Stimulated activated CD4-positive, alpha-beta T cell treated with anti-CD3 and anti-CD28 coated beads, Interleukin-1b, Interleukin-23, amount 100 ng/mL, for 48 hours (primary cell): ENCODE measurements around the gene AMBP.
"Not testable (repeated sequence)": the region's sequence is repeated elsewhere in the genome, so short reads cannot be mapped to it uniquely, and the experiment has no call there.

Experiments used
- DNase-seq: peaks from one replicate; pipeline ENCODE4 v3.0.0-alpha.2; 2020

The AMBP gene

GRCh38 chr9:114049441-114050225 is 28.5 kb downstream of the AMBP start:
- no peak for DNase-seq

- no peak for DNase-seq
These were observed 29.3 kb downstream of the AMBP start for GRCh38 chr9:114048533-114049415.

- DNase-seq = no peak
These were observed 30.4 kb downstream of the AMBP start for GRCh38 chr9:114047717-114048116.

DNA sequence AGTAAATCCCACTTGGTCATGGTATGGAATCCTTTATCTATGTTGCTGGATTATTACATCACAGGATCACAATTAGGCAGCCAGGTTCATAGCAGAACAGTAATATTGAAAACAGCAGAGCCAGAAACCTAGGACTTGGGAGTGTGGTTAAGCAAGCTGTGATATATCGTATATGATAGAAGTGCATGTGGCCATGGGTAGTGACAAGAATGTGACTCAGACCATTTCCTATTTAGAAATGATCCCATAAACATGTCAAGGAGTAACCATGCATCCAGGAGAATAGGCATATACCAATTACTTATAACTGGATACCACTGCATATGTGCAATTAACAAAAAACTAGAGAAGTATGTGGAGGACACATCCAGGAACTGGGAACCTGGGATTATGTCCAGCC is 31.2 kb downstream of the AMBP start:
- no peak for DNase-seq

GRCh38 chr9:114046237-114046755 is 31.8 kb downstream of the AMBP start:
- DNase-seq = no peak

DNA sequence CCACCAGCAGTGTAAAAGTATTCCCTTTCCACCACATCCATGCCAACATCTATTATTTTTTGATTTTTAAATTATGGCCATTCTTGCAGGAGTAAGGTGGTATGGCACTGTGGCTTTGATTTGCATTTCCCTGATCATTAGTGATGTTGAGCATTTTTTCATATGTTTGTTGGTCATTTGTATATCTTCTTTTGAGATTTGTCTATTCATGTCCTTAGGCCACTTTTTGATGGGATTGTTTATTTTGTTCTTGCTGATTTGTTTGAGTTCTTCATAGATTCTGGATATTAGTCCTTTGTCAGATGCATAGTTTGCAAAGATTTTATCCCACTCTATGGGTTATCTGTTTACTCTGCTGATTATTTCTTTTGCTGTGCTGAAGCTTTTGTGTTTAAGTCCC is 34.4 kb downstream of the AMBP start:
- DNase-seq = not testable (repeated sequence)

- DNase-seq = no peak
These were observed 38.6 kb downstream of the AMBP start for GRCh38 chr9:114039484-114039883.

GRCh38 chr9:114038724-114039313 is 39.3 kb downstream of the AMBP start:
- DNase-seq = no peak

GRCh38 chr9:114037961-114038723 is 40.0 kb downstream of the AMBP start:
- DNase-seq = no peak

DNA sequence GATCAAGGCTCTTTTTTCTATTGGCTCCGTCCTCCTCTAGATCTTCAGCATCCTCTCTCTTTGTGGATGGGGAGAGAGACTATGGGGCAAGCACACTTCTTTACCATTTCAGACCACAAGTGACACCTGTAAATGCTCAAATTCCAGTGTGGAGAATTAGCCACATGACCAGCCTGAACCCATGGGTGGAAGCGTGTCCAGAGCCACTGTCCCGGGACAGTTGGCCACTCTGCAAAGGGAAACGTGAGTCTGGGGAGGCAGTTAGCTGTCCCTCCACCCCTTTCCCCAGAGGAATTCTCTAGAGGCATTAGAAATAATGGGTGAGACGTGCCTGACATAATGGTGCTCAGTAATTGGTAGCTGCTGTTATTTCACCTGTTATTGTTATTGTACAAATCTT is 40.9 kb downstream of the AMBP start:
- DNase-seq = no peak

- no peak for DNase-seq
These were observed 42.0 kb downstream of the AMBP start for GRCh38 chr9:114035845-114036801.

- no peak for DNase-seq
These were observed 42.8 kb downstream of the AMBP start for GRCh38 chr9:114035221-114035844.

- DNase-seq = no peak
These were observed 43.4 kb downstream of the AMBP start for GRCh38 chr9:114034661-114035062.

DNA sequence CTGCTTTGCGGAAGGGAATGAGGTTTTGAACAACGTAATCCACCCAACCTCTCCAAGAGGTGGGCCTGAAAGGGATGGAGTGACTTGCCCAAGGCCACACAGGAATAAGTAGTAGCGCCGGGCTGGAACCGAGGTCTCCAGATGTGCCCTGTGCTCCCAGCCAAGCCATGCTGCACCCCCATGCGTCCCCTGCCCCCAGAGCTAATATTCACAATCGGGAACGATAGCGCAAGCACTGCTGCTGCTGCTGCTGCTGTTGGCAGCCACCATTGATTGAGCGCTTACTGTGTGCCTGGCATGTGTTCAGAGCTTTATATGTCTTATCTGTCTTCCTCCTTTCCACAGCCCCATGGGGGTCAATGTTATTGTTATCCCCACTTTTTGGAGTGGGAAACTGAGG is 43.9 kb downstream of the AMBP start:
- no peak for DNase-seq

DNA sequence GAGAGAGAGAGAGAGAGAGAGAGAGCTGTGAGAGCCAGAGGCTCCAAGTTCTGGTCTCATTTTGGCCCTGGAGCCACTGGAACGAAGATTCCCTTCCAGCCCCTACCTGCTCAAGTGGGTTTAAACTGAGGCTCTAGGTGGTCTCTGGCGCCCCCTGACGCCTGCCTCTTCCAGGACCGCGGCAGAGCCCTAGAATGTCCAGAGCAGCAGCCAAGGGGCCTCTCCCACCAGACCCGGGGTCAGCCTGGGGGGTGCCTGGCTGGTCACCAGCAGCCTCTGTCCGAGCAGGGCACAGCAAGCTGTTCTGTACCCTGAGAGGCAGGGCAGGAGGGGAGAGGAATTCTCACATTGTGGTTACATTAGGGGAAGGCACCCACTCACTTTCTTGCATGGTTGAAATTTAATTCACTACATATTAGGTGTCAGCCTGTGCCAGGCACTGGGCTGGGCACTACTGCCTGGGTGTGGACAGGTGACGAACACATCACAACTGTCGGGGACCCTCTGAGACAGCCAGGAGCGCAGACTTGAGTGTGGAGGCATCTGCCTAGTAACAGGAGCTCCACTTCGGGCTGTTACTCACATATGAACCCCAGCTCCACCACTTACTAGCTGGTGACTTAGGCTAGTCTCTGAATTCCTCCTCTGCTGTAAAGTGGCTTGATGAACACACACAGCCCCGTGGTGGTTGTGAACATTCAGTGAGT is 44.5 kb downstream of the AMBP start:
- DNase-seq = no peak

GRCh38 chr9:114031948-114032840 is 45.9 kb downstream of the AMBP start:
- DNase-seq = no peak

- DNase-seq = no peak
These were observed 47.0 kb downstream of the AMBP start for GRCh38 chr9:114031037-114031630.

DNA sequence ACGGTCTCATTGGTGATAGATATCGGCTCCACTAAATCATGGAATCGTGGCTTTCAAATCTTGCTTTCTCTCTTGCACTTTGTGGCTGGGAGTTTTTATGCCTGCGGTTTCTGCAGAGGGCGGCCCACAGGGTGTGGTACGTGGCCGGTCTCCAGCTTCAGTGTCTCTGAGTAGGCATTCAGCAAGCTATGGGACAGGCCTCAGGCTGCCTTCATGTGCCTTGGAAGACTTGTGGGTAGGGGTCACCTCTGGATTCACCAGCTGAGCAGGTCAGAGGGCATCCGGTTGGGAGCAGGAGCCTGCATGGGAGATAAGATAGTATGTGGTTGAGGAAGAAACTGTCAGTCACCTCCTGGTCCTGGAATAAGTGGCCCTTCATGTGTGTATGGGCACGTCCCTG is 47.7 kb downstream of the AMBP start:
- no peak for DNase-seq
